Stimulated activated CD8-positive, alpha-beta memory T cell treated with anti-CD3 and anti-CD28 coated beads, Interleukin-4, amount 100 ng/mL, for 48 hours (primary cell): Measurements from ENCODE around the gene LENG8.
"Not testable (repeated sequence)": the region's sequence is repeated elsewhere in the genome, so short reads cannot be mapped to it uniquely, and the experiment has no call there.

Experiments used
- DNase-seq: peaks from one replicate; pipeline ENCODE4 v3.0.0-alpha.2; 2020

The LENG8 gene

GRCh38 chr19:54446349-54446748, 2.6 kb upstream of the LENG8 start:
- DNase-seq: not testable (repeated sequence)

GRCh38 chr19:54448040-54448773, 792 bp upstream of the LENG8 start:
- DNase-seq: peak; percentile 65

GRCh38 chr19:54449701-54450069, 686 bp downstream of the LENG8 start:
- no peak for DNase-seq

- DNase-seq: no peak
These were observed 2.4 kb downstream of the LENG8 start for GRCh38 chr19:54451331-54451871.

- no peak for DNase-seq
These were observed 3.0 kb downstream of the LENG8 start for GRCh38 chr19:54451997-54452396.

- DNase-seq: no peak
These were observed 3.6 kb downstream of the LENG8 start for GRCh38 chr19:54452626-54453025.

GRCh38 chr19:54453921-54454780, 5.2 kb downstream of the LENG8 start:
- DNase-seq: no peak

- no peak for DNase-seq
These were observed 6.0 kb downstream of the LENG8 start for GRCh38 chr19:54454781-54455675.

GRCh38 chr19:54455786-54456422, 6.9 kb downstream of the LENG8 start:
- no peak for DNase-seq

GRCh38 chr19:54456423-54457373, 7.7 kb downstream of the LENG8 start:
- no peak for DNase-seq

- DNase-seq: no peak
These were observed 9.0 kb downstream of the LENG8 start for GRCh38 chr19:54457773-54458647.

GRCh38 chr19:54458648-54459281, 9.8 kb downstream of the LENG8 start:
- no peak for DNase-seq

- no peak for DNase-seq
These were observed 10.6 kb downstream of the LENG8 start for GRCh38 chr19:54459282-54460229.

- DNase-seq: no peak
These were observed 11.4 kb downstream of the LENG8 start for GRCh38 chr19:54460230-54461005.

- no peak for DNase-seq
These were observed 12.2 kb downstream of the LENG8 start for GRCh38 chr19:54461210-54461609.

- DNase-seq: no peak
These were observed 12.6 kb downstream of the LENG8 start for GRCh38 chr19:54461613-54462012.

GRCh38 chr19:54462047-54462654, 13.2 kb downstream of the LENG8 start:
- no peak for DNase-seq
